NCI-H2029 treated with DMSO at 0.1 percent for 48 hours (cell line): ENCODE measurements around the gene MED8.
A peak's percentile ranks its signal among the peaks of the same experiment; 100 is the strongest.

Source experiments
- DNase-seq: peaks from one replicate; lab custom pipeline; 2025; lab: John Stamatoyannopoulos, UW

MED8 gene

GRCh38 chr1:43389326-43390313 is at the start of gene MED8, which contains the start of gene SZT2:
TSS of gene MED8 (minus strand) at chr1:43389800. CDS start at chr1:43389764, 36 bp downstream.
TSS of gene SZT2 (plus strand) at chr1:43389899. CDS start at chr1:43389969, 70 bp downstream.
- DNase-seq, result peak; percentile 98

GRCh38 chr1:43438953-43439581 is 49.5 kb upstream of the MED8 start:
- no peak for DNase-seq

- no peak for DNase-seq
These were observed 49.0 kb upstream of the MED8 start for GRCh38 chr1:43438576-43438952.

- DNase-seq, result no peak
These were observed 48.4 kb upstream of the MED8 start for GRCh38 chr1:43438006-43438405.

GRCh38 chr1:43437031-43437973 is 47.7 kb upstream of the MED8 start:
- DNase-seq, result no peak

- DNase-seq, result no peak
These were observed 46.8 kb upstream of the MED8 start for GRCh38 chr1:43436371-43436770.

- no peak for DNase-seq
These were observed 45.8 kb upstream of the MED8 start for GRCh38 chr1:43435146-43436145.

GRCh38 chr1:43434256-43434655 is 44.7 kb upstream of the MED8 start:
- no peak for DNase-seq

- no peak for DNase-seq
These were observed 43.3 kb upstream of the MED8 start for GRCh38 chr1:43432907-43433306.

GRCh38 chr1:43432171-43432860 is 42.7 kb upstream of the MED8 start:
- no peak for DNase-seq

- DNase-seq, result no peak
These were observed 42.1 kb upstream of the MED8 start for GRCh38 chr1:43431676-43432075.

GRCh38 chr1:43430831-43431230 is 41.2 kb upstream of the MED8 start:
- DNase-seq, result no peak

GRCh38 chr1:43427941-43428340 is 38.3 kb upstream of the MED8 start:
- no peak for DNase-seq

- DNase-seq, result peak; percentile 14
These were observed 37.9 kb upstream of the MED8 start for GRCh38 chr1:43427524-43427923.

- no peak for DNase-seq
These were observed 36.6 kb upstream of the MED8 start for GRCh38 chr1:43426221-43426620.

- DNase-seq, result no peak
These were observed 35.4 kb upstream of the MED8 start for GRCh38 chr1:43425045-43425444.

GRCh38 chr1:43423672-43424550 is 34.3 kb upstream of the MED8 start:
- DNase-seq, result no peak

- DNase-seq, result no peak
These were observed 33.5 kb upstream of the MED8 start for GRCh38 chr1:43422995-43423671.
